HG03025 (cell line): ENCODE results near the gene MICB.
"Not testable (repeated sequence)": the region's sequence is repeated elsewhere in the genome, so short reads cannot be mapped to it uniquely, and the experiment has no call there.

Source experiments
- ATAC-seq: cut with Tn5 transposase; IDR thresholded peaks from one replicate; pipeline ENCODE4 v1.9.1; 2021; ENCODE audit warnings: mild to moderate bottlenecking, moderate library complexity; ENCODE audit not compliant: unreplicated experiment, low FRiP score

MICB gene

DNA sequence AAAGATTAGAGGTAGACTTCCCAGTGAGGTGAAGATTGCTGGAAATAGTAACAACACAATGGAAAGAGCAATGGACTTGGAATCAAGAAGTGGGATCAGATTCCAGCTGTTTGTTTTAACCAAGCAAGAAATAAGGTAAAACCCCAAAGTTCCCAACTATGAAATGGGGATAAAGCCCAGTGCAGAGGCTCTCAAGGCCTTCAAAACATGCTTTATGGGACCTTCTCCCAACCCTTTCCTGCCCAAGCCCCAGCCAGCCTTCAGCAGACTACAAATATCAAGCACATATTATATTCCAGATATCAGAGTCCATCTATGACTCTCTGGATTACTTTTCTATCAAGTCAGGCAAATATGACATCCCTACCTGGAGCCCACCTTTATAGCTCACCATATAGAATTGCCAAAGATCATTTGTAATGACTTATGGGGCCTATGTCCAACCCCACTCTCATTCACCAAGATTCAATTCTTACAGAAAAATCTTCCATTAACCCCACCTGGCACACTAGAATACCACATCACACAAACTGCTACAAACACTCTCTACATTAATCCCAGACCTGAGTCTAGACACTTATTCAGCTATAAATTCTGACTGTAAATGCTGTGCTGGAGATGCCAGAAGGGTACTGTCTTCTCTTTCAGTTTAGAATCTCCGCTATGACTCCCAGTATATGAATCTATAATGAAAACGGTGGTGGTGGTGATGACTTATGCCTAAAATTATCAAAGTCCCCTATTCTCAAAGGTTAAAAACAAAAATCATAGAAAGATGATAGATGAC lies 37.8 kb downstream of the MICB start:
- no peak for ATAC-seq

DNA sequence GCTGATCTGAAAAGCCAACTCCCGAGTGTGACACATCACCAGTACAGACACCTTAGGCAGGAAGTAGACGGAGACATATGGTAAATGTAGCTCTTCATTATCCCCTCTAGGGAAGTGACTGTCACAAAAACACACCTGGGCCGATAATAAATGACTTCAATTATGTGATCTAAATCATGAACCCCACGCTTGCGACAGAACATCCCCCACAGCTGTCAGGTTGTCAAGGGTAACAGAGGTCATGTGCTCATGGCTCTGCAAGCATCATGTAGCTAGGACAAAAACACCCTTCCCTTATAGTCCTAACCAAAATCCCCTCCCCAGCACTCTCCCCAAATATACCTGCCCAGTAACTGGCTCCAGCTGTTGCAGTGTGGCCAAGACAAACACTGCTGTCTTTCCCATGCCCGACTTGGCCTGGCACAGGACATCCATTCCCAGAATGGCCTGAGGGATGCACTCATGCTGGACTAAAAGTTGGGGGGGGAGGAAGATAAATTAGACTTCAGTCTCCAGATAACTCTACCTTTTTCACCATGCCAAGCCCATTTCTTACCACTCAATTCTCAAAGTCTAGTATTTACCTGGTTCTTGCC lies 41.0 kb downstream of the MICB start:
- ATAC-seq: no peak

DNA sequence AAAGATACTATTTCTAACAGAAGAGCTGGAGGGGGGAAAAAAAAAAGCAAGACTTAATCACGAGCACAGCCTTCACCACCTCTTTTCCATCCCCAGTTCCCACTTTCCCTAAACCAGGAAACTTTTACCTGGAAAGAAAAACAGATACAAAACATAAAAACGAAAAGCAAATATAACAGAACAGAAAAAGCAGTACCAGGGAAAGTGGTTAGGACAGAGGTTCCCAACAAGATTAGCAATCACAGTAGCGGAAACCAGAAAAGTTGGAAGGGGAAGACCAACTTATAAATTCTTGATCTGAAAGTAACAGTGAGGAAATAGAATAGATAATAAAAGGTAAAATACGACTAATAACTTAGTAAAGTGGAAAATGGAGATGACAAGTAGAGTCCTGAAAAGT lies 42.7 kb downstream of the MICB start:
- no peak for ATAC-seq

DNA sequence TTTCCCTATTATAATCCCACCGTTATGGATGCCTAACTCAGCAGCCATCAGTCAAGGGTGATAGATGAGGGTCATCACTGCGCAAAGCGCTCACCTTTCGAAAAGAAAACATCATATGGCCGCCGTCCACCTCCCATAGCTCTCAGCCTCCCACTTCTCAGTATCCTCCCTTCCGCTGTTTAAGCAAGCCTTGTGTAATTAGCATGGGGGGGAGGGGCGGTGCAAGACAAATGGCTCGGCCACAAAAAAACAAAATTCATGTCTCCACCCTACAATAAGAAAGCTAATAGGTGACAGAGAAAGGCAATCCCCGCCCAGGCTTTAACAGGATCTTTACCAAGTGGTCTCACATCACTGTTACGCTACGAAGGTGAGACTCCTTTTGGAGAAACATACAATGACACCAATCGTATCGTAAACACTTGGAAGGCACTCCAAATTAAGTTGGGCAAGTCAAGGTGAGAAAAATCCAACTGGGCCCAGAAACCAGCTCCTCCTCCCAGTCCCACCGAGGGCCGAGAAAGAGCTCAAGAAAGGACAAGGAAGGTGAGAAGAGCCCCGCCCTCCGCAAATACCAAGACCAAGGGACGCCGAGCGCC lies 43.2 kb downstream of the MICB start:
- ATAC-seq: no peak

DNA sequence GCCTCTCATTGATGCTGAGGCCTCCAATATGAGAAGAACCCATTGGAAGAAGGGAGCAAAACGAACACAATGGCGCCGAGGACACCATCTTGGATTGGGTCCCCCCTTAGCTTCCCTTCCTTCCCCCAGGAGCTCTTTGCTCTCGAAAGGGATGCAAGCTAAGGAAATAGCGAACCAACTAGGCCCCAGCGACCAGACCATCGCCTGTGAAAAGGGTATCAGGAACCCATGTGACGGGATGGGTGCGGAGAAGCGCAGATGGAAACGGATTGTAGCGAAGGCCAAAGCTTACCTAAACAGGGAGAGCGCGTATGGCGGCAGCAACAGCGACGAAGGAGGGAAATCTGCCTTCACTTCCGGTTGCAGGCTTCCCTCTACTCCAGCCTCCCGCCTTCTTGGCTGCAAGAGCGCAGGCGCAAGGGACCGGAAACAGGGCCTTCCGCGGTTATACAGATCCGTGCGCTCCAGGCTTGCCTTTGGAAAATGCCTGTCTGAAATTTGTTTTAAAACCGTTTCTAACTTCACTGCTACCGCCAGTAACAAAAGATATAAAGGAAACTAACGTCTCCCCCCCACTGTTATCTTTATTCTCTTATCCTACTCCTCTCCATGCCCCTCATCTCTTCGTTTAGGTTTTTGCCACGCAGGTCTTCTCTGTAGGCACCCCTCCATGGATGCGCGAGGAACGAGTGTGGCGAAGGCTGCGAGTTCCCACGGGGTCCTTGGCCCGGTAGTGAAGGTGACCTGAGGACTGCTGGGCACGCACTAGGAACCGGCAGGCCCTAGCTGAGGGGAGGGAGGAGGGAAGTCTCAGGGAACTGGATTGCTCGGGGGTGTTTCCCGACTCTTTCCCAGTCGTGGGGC lies 43.9 kb downstream of the MICB start, which contains the start of gene DDX39B:
TSS of gene DDX39B (minus strand) at position 346 of the 864 bp plus-strand sequence. CDS start 1,471 bp downstream, outside the sequence.
- ATAC-seq: peak; percentile 60

DNA sequence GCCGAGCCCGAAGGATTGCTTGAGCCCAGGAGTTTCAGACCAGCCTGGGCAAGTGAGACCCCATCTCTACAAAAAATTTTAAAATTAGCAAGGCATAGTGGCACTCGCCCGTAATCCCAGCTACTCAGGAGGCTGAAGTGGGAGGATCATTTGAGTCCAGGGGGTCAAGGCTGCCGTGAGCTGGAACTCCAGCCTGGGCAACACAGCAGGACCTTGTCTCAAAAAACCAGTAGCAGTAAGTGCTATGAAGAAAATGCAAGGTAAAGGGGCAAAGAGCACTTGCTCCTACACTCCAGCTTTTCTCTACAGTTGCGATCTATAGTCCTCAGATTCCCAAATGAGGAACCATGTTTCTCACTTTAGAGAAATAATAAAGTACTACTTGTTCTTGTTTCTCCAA lies 45.7 kb downstream of the MICB start:
- ATAC-seq: no peak

DNA sequence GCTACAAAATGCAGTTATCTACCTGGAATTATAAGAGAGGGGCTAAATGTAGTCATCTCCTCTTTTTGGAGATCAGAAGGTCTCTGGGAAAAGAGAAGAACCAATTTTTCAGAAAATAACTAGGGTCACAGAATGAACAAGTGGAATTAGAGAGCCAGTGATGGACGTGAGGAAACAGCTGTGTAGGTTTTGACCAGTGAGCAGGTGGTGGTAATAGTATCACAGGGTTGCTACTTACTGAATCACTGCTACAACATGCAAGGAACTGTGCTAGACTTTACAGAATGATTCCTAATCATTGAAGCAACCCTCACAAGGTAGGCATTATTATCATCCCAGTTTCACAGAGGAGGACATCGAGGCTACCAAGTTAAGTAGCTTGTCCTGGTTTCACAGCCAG lies 46.7 kb downstream of the MICB start:
- ATAC-seq: no peak

DNA sequence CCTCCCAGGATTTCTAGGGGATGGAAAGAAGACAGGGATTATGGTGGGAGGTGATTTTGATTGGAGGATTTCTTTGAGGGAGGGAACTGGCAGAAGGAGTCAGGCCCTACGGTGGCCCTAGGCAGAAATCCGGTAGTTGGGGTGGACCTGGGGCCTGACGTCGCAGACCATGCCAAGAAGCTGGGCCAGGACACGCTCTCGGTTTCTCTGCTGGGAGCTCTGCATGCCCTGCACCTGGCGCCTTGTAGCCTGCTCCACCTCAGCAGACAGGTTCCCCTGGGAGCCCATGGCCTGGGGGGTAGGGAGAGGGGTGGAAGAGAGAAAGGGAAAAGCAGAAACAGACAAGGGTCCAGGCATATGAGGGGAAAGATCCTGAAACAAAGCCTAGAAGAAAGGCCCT lies 47.3 kb downstream of the MICB start:
- no peak for ATAC-seq

DNA sequence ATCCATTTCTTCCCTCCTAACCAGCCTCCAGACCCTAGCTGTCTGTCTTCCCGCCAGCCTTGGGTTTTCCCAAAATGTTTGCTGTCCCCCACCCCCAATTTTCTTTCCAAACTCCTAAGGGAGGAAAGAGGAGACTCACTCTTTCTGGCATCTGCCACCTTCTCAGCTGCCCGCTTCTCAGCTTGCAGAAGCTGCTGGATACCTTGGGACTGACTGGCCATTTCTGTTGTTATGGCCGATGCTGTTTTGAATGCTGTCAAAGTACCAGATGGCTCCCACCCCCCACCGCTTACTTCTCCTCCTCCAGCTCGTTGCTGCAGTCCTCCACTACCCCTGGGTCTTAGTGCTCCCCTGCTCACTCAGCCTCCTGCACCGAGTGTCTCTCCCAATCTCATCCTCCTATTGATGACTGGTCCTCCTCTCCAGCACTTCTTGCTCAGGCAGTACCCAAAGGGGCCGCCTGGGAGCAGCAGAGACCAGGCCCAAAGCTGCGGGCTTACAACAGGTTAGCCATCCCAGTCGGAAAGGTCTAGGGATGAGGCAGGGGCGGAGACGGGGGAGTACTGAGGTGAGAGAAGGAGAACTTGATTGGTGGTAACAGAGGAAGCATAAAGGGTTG lies 48.5 kb downstream of the MICB start, which contains the start of gene ATP6V1G2:
TSS of gene ATP6V1G2 (minus strand) at position 270 of the 619 bp plus-strand sequence. CDS start at position 221, 49 bp downstream.
- ATAC-seq: peak; percentile 38

DNA sequence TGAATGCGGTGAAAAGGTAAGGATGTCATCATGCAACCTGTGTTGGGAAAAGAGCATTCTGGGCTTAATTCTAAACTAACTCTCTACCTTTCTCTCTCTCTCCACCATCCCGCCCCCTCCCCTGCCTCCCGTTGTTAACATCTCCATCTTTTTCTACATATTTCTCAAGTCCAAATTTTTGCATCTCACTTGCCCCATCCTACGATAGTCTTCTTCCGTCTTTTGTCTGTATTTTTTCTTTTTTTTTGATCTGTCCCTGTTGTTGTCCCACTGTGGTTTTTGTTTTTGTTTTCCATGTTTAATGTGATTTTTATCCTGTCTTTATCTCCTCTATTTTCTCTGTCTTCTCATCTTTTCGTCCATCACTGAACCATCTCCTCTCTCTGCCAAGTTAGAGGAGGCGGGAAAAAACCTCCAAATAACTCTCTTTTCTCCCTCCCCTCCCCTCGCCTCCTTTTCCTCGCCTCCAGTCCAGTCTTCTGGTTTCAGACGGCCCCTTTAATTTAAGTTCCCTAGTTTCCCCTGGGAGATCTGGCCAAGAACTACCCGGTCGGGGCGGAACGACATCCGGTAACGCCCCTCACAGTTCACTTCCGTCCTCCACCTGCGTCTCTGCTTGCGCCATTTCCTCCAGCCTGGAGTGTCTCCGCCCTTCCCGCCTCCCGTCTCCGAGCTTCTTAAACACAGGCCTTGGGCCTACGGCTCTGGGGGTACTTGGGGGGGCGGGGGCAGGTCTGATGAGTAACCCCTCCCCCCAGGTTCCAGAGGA lies 49.2 kb downstream of the MICB start, which contains the start of gene NFKBIL1:
TSS of gene NFKBIL1 (plus strand) at position 651 of the 769 bp plus-strand sequence. CDS start at position 738, 87 bp downstream.
- peak; percentile 3 for ATAC-seq

DNA sequence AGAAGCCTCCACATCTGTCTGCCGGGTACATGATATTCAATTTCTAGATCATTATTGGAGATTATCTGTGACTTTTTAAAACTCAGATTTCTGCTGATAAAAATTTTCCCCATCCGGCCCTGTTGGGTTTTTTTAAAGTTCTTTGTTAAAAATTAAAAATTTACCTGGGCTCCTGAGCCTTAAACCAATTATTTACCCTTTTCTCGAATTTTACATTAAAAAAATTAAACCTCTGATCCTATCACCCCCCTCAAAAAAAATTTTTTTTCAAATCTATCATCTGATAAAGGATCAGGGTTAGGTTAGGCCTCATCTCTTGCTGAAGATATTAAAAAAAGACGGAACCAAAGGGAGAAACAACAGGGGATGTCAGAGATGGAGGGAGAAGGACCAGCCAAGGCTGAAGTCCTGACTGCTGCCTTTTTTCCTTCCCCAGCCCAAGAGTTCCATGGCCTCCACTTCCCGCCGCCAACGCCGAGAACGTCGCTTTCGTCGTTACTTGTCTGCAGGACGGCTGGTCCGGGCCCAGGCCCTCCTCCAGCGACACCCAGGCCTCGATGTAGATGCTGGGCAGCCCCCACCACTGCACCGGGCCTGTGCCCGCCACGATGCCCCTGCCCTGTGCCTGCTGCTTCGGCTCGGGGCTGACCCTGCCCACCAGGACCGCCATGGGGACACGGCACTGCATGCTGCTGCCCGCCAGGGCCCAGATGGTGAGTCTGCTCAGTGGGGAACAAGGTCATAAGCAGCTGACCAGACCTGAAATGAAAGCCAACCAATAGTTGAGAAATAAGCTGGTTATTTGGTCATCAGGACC lies 50.0 kb downstream of the MICB start:
- ATAC-seq: no peak

DNA sequence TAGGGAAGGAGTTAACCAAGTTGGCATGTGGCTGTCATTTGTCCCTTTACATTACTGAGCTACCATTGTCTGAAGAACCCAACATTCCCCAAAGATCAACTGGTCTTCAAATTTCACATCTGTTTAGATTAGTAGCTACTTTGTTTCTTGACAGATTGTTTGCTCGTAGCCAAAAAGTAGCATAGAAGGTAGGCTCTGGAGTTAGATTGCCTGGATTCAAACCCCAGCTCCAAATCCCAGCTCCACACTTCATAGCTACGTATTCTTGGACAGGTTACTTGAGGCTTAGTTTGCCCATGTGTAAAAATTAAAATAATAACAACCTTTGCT lies 50.6 kb downstream of the MICB start:
- ATAC-seq: no peak

DNA sequence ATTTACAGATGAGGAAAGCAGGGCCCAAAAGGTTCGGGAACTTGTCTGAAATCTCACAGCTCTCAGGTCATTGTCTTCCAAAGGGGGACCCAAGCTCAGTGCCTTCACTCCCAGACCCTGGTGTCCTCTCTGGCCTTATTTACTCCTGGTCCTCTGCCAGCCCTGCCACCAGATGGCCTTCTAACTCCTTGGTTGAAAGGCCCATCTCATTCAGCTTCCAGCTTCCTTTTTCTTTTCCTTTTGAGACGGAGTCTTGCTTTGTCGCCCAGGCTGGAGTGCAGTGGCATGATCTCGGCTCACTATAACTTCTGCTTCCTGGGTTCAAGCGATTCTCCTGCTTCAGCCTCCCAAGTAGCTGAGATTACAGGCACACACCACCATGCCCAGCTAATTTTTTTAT lies 53.4 kb downstream of the MICB start:
- ATAC-seq: not testable (repeated sequence)

DNA sequence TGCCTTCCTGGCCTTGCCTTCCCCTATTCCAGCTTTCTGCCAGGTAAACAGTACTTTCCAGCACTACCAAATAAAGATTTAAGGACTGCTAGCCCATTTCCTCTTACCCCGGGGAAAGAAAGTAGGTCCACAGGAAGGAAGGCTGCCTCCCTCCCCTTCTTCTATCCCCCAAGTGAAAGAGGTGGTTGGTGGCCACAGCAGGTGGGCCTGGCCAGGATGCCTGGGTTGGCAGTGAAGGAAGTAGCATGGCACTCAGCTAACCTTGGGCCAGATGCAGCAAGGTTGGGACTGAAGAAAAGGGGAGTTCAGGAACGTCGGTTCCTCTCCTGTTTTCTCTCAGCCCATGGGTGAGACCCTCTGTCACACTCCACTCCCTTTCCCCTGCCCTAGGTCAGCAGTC lies 58.4 kb downstream of the MICB start:
- no peak for ATAC-seq

DNA sequence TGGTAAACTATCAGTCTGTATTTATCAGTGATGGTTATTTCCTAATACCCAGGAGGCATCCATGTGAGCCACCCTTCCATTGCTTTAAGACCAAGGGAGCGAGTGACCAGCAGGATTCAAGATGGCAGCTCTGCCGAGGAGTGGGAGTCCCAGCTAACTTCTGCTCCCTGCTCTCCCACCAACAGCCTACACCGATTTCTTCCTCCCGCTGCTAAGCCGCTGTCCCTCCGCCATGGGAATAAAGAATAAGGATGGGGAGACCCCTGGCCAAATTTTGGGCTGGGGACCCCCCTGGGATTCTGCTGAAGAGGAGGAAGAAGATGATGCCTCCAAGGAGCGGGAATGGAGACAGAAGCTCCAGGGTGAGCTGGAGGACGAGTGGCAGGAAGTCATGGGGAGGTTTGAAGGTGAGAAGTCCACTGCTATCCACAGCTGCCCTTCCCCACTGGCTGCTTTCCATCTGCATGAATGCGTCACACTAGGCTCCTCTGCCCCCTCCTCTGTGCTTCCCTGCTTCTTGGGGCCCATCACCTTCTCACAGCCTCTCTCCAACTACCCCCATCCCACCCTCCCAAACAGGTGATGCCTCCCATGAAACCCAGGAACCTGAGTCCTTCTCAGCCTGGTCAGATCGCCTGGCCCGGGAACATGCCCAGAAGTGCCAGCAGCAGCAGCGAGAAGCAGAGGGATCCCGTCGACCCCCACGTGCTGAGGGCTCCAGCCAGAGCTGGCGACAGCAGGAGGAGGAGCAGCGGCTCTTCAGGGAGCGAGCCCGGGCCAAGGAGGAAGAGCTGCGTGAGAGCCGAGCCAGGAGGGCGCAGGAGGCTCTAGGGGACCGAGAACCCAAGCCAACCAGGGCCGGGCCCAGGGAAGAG lies 59.7 kb downstream of the MICB start:
- no peak for ATAC-seq

DNA sequence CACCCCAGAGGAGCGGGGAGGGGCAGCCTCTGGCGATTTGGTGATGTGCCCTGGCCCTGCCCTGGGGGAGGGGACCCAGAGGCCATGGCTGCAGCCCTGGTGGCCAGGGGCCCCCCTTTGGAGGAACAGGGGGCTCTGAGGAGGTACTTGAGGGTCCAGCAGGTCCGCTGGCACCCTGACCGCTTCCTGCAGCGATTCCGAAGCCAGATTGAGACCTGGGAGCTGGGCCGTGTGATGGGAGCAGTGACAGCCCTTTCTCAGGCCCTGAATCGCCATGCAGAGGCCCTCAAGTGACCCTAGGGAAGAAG lies 60.3 kb downstream of the MICB start:
- ATAC-seq: no peak

DNA sequence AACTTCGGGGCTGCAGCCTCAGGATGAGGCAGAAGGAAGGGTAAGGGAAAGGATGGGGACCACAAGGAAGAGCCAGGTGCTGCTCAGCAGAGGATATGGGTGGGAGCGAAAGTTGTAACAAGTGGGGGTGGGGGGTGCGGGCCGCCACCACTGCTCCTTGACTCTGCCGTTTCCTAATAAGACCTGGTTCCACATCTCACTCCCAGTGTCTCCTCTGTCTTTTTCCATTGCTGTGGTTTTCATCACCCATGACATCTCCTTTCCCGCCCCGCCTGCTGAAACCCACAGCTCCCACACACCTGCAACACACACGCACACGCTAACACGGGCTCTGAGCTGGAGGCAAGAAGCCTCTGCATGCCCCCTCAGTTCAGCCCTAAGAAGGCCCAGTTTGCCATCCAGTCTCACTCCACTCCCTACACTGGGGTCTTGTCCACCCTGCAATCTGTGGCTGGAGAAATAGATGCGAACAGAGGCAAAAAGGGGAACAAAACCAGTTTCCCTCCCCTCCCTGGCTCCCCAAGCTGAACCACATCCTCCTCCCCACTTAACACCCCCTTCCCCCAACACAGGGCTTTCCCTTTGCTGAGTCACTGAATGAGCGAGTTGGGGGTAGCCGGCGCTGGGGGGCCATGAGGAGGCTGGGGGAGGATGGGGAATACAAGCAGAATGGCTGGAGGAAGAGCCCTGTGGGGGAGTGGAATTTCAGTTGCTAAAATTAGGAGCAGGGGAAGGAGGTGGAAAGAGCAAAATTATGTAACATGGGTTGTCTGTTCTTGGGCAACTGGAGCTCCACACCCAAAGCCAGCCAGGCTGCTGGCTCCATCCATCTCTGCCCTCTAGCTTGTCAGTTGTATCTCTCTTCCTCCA lies 60.9 kb downstream of the MICB start:
- no peak for ATAC-seq
